Amniotic epithelial cell (primary cell): ENCODE data around the gene SNX22.

Experiments
- DNase-seq: peaks from one replicate; pipeline ENCODE4 v3.0.0-alpha.2; 2010; ENCODE audit warnings: low read depth

SNX22 gene

GRCh38 chr15:64156652-64157331 lies 5.3 kb downstream of the SNX22 start:
- peak; percentile 64 for DNase-seq

DNA sequence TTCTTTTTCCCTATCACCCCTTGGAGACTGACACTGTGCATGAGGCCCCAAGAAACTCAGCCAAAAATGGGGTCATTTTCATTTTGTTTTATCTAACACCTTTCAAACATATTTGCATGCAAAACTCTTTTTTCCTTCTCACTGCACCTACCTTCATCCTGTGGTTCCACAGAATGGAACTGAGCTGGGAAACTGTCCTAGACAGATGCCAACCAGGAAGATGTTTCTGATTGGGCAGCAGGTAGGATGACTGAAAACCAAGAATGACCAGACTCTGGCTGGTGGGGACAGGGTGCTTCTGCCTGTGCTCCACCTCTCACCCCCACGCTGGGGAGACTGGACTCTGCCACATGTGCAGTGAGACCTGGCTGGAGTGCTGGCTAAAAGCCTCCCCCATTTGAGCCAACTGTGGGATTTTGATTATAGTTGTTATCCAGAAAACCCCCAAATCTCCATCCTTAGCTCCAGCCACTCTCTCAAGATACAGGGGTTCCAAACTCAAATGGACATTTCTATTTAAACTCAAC lies 6.1 kb downstream of the SNX22 start:
- DNase-seq, result no peak

- DNase-seq, result no peak
Measured at GRCh38 chr15:64158363-64159134, 7.0 kb downstream of the SNX22 start.

DNA sequence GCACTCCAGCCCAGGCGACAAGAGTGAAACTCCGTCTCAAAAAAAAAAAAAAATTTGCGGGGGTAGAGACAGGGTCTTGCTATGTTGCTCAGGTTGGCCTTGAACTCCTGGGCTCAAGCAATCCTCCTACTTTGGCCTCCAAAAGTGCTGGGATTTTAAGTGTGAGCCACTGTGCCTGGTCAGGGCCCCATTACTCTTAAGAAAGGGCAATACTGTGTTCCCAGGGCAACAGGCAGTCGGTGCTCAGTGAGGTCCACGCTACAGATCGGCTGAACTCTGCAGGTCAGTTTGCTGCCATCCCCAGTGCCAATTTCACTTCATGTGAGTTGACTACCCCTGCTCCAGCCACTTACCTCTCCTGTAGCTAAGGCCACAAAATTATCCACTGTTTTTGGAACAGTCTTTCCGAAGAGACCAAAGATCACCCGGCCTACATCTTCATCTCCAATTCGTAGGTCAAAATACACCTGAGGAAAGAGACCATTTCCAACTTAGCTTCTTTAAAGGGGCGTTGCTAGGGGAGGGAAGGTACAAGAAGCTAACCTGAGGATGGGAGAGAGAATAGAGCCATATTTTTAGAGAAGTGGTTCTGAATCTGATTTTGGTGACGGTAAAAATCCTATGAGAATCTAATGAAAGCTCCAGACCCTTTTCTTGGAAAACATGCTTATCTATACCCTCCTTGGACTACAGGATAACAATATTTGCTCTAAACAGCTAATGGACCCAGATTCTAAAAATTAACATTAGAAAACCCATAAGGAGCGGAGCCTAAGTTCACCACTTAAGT lies 10.4 kb downstream of the SNX22 start:
- no peak for DNase-seq

DNA sequence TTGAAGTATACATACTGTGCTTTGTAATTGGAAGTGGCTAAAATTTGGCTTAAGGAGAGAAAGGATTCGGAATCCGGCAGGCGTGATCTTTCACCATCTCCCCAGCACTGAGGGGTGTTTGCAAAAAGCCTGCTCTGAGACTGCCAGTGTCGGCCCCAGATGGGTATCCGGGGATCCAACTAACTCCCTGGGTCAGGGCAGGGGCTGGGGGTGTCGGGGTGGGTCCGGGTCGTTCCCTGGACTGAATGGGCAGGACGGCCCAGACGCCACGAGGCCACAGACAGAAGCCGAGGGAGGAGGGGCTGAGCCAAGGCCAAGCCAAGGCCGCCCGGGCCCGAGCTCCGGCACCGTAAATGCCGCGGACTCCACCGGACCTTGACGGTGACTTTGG lies 10.9 kb downstream of the SNX22 start:
- DNase-seq, result peak; percentile 30

DNA sequence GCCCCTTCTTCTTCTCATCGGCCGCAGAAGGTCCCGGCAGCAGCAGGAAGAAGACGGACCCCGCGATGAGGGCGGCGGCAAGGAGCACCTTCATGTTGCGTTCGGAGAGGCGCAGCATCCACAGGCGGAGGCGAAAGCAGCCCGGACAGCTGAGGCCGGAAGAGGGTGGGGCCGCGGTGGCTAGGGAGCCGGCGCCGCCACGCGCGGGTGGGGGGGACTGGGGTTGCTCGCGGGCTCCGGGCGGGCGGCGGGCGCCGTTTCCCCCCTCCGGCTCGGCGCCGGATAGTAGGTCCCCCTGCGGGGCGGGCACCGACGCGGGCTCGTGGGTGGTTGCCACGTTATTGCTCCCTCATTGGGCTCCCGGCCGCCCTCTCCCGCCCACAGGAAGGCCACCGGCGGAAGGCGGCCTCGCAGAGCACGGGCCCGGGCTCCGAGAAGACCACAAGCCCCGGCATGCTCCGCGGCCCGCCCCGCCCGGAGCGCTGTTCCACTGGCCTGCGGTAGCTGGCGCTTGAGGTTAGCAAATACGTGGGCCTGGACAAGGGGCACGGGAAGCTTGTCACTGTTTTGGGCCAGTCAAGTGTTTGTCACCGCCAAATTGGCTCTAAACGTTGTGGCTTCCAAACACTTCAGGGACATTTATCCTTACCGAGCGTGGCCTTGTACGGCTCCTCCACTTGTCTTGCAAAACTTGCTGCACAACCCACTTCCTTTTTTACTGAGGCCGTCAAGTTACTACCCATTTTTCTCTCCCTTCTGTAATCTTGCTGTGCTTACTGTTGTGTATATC lies 11.5 kb downstream of the SNX22 start, which contains the start of gene PPIB:
Gene PPIB (minus strand): TSS at position 154 of the 790 bp plus-strand sequence. CDS start 36 bp downstream, at position 118.
- peak; percentile 96 for DNase-seq

DNA sequence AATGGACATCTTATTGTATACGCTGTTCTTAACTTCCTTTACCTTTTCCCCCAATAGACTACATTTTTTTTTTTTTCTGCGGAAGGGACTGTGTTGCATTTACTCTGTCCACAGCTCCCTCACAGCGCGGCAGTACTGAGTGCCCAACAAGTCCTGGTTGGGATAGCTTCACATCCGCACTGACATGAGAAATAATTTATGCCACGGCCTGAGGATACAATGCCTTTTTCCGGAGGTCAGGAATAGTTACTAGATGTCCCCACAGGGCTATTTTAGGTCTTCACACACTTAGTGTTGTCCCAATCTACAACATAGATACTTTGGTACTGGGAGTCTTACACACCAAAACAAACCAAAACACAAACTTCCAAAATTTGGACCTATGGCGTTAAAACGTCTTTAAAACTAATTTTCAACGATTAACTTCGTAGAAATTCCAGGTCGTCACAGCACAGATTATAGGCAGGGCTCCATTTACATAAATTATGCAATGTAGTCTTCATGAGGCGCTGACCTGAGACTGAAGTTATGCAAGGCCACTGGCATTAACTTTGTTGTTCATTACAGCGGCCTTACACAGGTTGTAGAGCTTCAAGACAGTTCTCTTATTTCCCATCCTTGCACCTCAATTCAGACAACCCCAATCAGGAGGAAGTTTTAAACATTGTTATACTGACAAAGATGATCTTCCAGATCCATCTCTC lies 12.3 kb downstream of the SNX22 start:
- peak; percentile 77 for DNase-seq

- DNase-seq, result no peak
Measured at GRCh38 chr15:64164436-64164835, 12.9 kb downstream of the SNX22 start.

GRCh38 chr15:64166102-64166890 lies 14.8 kb downstream of the SNX22 start:
- DNase-seq, result no peak

- no peak for DNase-seq
Measured at GRCh38 chr15:64180235-64180824, 28.8 kb downstream of the SNX22 start.

GRCh38 chr15:64182859-64183370 lies 31.4 kb downstream of the SNX22 start:
- DNase-seq, result no peak

GRCh38 chr15:64185146-64185911 lies 33.8 kb downstream of the SNX22 start:
- no peak for DNase-seq

DNA sequence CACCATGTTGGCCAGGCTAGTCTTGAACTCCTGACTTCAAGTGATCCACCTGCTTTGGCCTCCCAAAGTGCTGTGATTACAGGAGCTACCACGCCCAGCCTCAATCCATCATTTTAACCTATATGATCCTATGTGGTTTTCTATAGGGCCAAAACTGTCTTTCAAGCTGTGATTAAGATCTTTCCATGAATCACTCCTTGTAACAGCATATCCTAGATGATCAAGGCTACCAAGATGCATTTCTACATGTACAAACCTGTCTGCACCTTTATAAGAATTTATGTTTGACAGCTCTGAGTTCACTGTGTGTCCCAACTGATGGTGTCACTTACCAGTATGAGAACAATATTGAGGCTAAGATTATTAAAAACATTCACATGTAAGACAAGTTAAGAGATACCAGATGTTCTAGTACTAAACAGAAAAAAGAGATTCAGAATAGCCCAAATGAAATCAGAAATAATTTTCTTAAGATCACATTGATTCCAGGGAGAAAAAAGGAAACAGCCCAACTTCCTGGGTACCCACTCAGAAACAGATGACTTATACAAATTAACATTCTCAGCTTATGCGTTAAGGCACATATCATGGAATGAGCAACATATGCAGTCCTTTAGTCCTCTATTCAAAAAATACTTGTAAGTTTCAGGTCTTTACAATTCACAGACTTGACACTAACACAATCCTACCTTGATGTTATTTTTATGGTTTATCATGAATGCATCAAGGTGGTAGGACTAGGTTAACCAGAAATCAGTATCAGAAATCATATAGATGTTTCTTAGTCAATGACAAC lies 36.1 kb downstream of the SNX22 start:
- no peak for DNase-seq

- DNase-seq, result no peak
Measured at GRCh38 chr15:64191971-64192830, 40.7 kb downstream of the SNX22 start.

DNA sequence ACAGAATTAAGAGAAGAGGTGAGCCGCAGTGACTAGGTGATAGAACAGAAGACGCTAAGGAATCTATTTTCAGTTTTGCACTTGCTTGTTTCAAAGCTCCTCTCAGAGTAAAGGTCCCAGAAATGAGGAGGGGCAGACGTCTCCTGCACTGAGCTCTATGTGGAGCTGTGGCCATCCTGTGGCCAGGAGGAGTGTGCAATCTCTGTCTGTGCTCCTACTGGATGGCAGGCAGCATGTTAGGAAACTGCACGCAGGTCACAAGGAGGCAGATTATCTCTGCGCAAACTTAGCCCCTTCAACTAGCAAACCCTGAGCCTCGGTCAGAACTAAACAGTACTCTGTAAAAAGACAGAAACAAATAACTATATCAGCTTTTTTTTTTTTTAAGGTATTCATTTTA lies 42.4 kb downstream of the SNX22 start:
- DNase-seq, result no peak

DNA sequence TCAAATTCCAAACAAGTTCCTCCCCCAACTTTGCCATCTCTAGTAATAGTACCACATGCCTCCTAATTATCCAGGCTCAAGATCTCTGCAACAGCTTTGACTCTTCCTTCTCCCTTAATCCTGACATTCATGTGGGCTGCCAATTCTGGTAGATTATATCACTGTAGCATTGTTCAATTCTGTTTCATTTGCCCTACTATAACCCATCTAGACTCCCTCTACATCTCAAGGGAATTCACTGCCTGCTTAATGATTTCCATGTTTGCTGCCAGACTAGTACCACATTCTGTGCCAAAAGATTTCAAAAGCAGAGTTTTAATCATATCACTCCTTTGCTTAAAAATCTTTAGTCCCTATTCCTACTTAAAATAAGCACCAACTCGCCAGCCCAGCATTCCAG lies 45.9 kb downstream of the SNX22 start:
- DNase-seq, result no peak

DNA sequence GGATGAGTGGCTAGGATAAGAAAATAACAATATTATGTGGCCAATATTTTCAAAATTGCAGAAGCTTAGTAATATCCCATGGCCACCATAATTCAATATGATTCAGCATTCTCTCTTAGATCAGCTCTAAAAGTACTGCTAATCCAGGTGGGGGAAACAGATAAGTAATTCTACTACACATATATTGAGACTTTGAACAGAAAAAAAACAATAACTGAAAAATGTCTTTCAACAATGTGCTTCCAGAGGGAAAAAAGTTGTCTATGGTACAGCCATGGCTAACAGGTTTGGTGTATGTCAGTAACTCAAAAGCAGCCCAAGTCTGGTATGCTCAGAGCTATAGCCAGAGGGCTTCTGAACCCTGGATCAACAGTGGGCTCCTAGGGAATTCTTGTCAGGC lies 53.7 kb downstream of the SNX22 start:
- DNase-seq, result peak; percentile 21
